Tibial nerve (tissue), 4 donors: ENCODE results near the gene TPRG1L.

Source experiments
- EP300 ChIP-seq, 2 donors: sonication (generic); formaldehyde crosslinking; IDR thresholded peaks; one replicate each; pipeline ENCODE4 v1.6.1; 2017; ENCODE audit warnings: antibody characterized with exemption in 2 of 2, mild to moderate bottlenecking in 1 of 2
- POLR2A ChIP-seq, 2 donors: fragments of 450-650 bp; IDR thresholded peaks; one replicate each; pipeline ENCODE4 v1.6.1; 2017; ENCODE audit warnings: antibody characterized with exemption in 2 of 2, mild to moderate bottlenecking in 2 of 2, moderate library complexity in 2 of 2
- TF ChIP-seq, protein P1 (sequence below), 5 experiments: fragments of 200-600 bp in 3 of 5; fragments of 450-650 bp in 2 of 5; sonication (generic) in 3 of 5; IDR thresholded peaks; one replicate each; pipeline ENCODE4 v1.5.1; 2016 to 2019; ENCODE audit warnings: antibody characterized with exemption in 5 of 5, mild to moderate bottlenecking in 3 of 5, moderate library complexity in 2 of 5

- TF ChIP-seq, protein P1, sequence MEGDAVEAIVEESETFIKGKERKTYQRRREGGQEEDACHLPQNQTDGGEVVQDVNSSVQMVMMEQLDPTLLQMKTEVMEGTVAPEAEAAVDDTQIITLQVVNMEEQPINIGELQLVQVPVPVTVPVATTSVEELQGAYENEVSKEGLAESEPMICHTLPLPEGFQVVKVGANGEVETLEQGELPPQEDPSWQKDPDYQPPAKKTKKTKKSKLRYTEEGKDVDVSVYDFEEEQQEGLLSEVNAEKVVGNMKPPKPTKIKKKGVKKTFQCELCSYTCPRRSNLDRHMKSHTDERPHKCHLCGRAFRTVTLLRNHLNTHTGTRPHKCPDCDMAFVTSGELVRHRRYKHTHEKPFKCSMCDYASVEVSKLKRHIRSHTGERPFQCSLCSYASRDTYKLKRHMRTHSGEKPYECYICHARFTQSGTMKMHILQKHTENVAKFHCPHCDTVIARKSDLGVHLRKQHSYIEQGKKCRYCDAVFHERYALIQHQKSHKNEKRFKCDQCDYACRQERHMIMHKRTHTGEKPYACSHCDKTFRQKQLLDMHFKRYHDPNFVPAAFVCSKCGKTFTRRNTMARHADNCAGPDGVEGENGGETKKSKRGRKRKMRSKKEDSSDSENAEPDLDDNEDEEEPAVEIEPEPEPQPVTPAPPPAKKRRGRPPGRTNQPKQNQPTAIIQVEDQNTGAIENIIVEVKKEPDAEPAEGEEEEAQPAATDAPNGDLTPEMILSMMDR (IDR thresholded peaks at IDR 0.05): no peak
- TF ChIP-seq POLR2A (IDR thresholded peaks at IDR 0.05) (no peak), EP300 (IDR thresholded peaks at IDR 0.05) (no peak)
Observed at GRCh38 chr1:3632716-3633343, 8.0 kb downstream of the TPRG1L start.
